ENCODE measurements around the gene ARCN1.

ARCN1 gene

GRCh38 chr11:118530683-118531596, 41.3 kb upstream of the ARCN1 start, which contains the start of gene TMEM25:
Gene TMEM25 (plus strand): TSS chr11:118531192. CDS start chr11:118531802, 610 bp downstream.
- TF ChIP-seq EZH2 (IDR thresholded peaks at IDR 0.05; ENCODE audit: borderline replicate concordance, low read depth, low read length, severe bottlenecking) (no peak), CTCF (IDR thresholded peaks at IDR 0.05; ENCODE audit: borderline replicate concordance, extremely low read depth, low read length, poor library complexity, severe bottlenecking) (no peak)
- H3K27ac ChIP-seq (ENCODE audit: low read length) = peak within 1 kb of the TSS; percentile 42; the same call in 1 of the 2 replicates
- peak within 1 kb of the TSS; percentile 51 for H2AFZ ChIP-seq (ENCODE audit: low read depth, low read length)
- H3K9me3 ChIP-seq (ENCODE audit: insufficient read depth, low read length, severe bottlenecking) = no peaks in the 10 kb centered on the region
- H3K4me3 ChIP-seq (ENCODE audit: low read depth in 1 of 2, low read length in 2 of 2) = peak within 1 kb of the TSS; percentile 50 to 67; a peak in 3 of 4 replicates
- no peaks in the 10 kb centered on the region for H3K79me2 ChIP-seq (ENCODE audit: insufficient read depth, low read length)
- peaks cover 6% of the 10 kb centered on the region for H3K27me3 ChIP-seq (ENCODE audit: insufficient read depth, low read length, poor library complexity)
- H4K20me1 ChIP-seq (ENCODE audit: insufficient read depth, low read length) = 0 out of 2 replicates have a peak, but pooled peaks cover 4% of the 10 kb centered on the region
- ATAC-seq (ENCODE audit: insufficient read depth, low read depth) (peak; percentile 76), DNase-seq (peak; percentile 69)
- H3K4me1 ChIP-seq (ENCODE audit: insufficient read depth, low read length) = peaks cover 37% of the 10 kb centered on the region
- peak within 1 kb of the TSS; percentile 64 for H3K9ac ChIP-seq (ENCODE audit: low read depth, low read length)
- peak within 1 kb of the TSS; percentile 67 for H3K4me2 ChIP-seq (ENCODE audit: insufficient read depth, low read length)
- H3K36me3 ChIP-seq (ENCODE audit: insufficient read depth, low read length) = no peaks in the 10 kb centered on the region; the same call in 1 of the 2 replicates

GRCh38 chr11:118531597-118532084, 40.6 kb upstream of the ARCN1 start:
- peak overlapping the region in 1 of 2 experiments; percentile 67; a peak in 2 of 4 replicates for H3K4me3 ChIP-seq (ENCODE audit: low read depth in 1 of 2, low read length in 2 of 2)
- H3K27me3 ChIP-seq (ENCODE audit: insufficient read depth, low read length, poor library complexity) = peaks cover 6% of the 10 kb centered on the region
- H2AFZ ChIP-seq (ENCODE audit: low read depth, low read length) = peak overlapping the region; percentile 51
- peaks cover 37% of the 10 kb centered on the region for H3K4me1 ChIP-seq (ENCODE audit: insufficient read depth, low read length)
- H3K36me3 ChIP-seq (ENCODE audit: insufficient read depth, low read length) = no peaks in the 10 kb centered on the region; the same call in 1 of the 2 replicates
- DNase-seq (no peak), ATAC-seq (ENCODE audit: insufficient read depth, low read depth) (no peak)
- TF ChIP-seq EZH2 (IDR thresholded peaks at IDR 0.05; ENCODE audit: borderline replicate concordance, low read depth, low read length, severe bottlenecking) (no peak), CTCF (IDR thresholded peaks at IDR 0.05; ENCODE audit: borderline replicate concordance, extremely low read depth, low read length, poor library complexity, severe bottlenecking) (no peak)
- H3K27ac ChIP-seq (ENCODE audit: low read length) = no peak overlapping the region
- no peaks in the 10 kb centered on the region for H3K79me2 ChIP-seq (ENCODE audit: insufficient read depth, low read length)
- no peaks in the 10 kb centered on the region for H3K9me3 ChIP-seq (ENCODE audit: insufficient read depth, low read length, severe bottlenecking)
- 0 out of 2 replicates have a peak, but pooled peaks cover 4% of the 10 kb centered on the region for H4K20me1 ChIP-seq (ENCODE audit: insufficient read depth, low read length)
- H3K4me2 ChIP-seq (ENCODE audit: insufficient read depth, low read length) = peak overlapping the region; percentile 67
- H3K9ac ChIP-seq (ENCODE audit: low read depth, low read length) = peak overlapping the region; percentile 64; the same call in 1 of the 2 replicates

GRCh38 chr11:118532091-118532490, 40.1 kb upstream of the ARCN1 start:
- no peak for ATAC-seq (ENCODE audit: insufficient read depth, low read depth)
- H3K27ac ChIP-seq (ENCODE audit: low read length) = no peak overlapping the region

More at GRCh38 chr11:118532091-118532490, 40.1 kb upstream of the ARCN1 start:
- Histone ChIP-seq H3K27me3 (ENCODE audit: insufficient read depth, low read length, poor library complexity) (peaks cover 6% of the 10 kb centered on the region), H3K4me1 (ENCODE audit: insufficient read depth, low read length) (peaks cover 37% of the 10 kb centered on the region), H3K9ac (ENCODE audit: low read depth, low read length) (no peak overlapping the region; the same call in 1 of the 2 replicates), H3K4me2 (ENCODE audit: insufficient read depth, low read length) (peak overlapping the region; percentile 67), H3K36me3 (ENCODE audit: insufficient read depth, low read length) (no peaks in the 10 kb centered on the region), H4K20me1 (ENCODE audit: insufficient read depth, low read length) (0 out of 2 replicates have a peak, but pooled peaks cover 4% of the 10 kb centered on the region), H2AFZ (ENCODE audit: low read depth, low read length) (no peak overlapping the region), H3K79me2 (ENCODE audit: insufficient read depth, low read length) (no peaks in the 10 kb centered on the region), H3K4me3 (ENCODE audit: low read depth in 1 of 2, low read length in 2 of 2) (no peak overlapping the region), H3K9me3 (ENCODE audit: insufficient read depth, low read length, severe bottlenecking) (no peaks in the 10 kb centered on the region)
- DNase-seq = no peak
- TF ChIP-seq CTCF (IDR thresholded peaks at IDR 0.05; ENCODE audit: borderline replicate concordance, extremely low read depth, low read length, poor library complexity, severe bottlenecking) (no peak), EZH2 (IDR thresholded peaks at IDR 0.05; ENCODE audit: borderline replicate concordance, low read depth, low read length, severe bottlenecking) (no peak)

Measured in DND-41 (cell line).